Mucosa of gallbladder (tissue), 1 donor: ENCODE measurements around the gene ATAD3B. TPM values are rescaled to one million over a fixed set of nuclear protein-coding genes. Genes with fewer than 3 reads are reported as not detected.
"Not testable (repeated sequence)": the region's sequence is repeated elsewhere in the genome, so short reads cannot be mapped to it uniquely, and the experiment has no call there.

ENCODE experiments used
- DNase-seq: peaks from one replicate; pipeline ENCODE4 v3.0.0-alpha.2; 2020; ENCODE audit warnings: low spot score
- total RNA-seq: library from RNA; stranded (reverse); gene quantifications from one replicate; pipeline ENCODE4 v1.2.1, GENCODE V29; 2021
- donor health status: DM: no; HTN: no; CAD: no.

The ATAD3B gene
- total RNA-seq, 1 donor from 2014 or later, result 20.3 TPM

- DNase-seq, result not testable (repeated sequence)
Measured at GRCh38 chr1:1450616-1451015, 20.9 kb upstream of the ATAD3B start.

GRCh38 chr1:1451696-1452364 is 19.7 kb upstream of the ATAD3B start:
- no peak for DNase-seq

GRCh38 chr1:1452365-1452739 is 19.2 kb upstream of the ATAD3B start:
- DNase-seq, result not testable (repeated sequence)

- no peak for DNase-seq
Measured at GRCh38 chr1:1452882-1453281, 18.7 kb upstream of the ATAD3B start.

GRCh38 chr1:1454286-1455056 is 17.1 kb upstream of the ATAD3B start:
- DNase-seq, result not testable (repeated sequence)

GRCh38 chr1:1455366-1455884 is 16.1 kb upstream of the ATAD3B start:
- no peak for DNase-seq

- not testable (repeated sequence) for DNase-seq
Measured at GRCh38 chr1:1455934-1456333, 15.6 kb upstream of the ATAD3B start.

GRCh38 chr1:1456683-1457255 is 14.8 kb upstream of the ATAD3B start:
- DNase-seq, result not testable (repeated sequence)

GRCh38 chr1:1459156-1459555 is 12.4 kb upstream of the ATAD3B start:
- not testable (repeated sequence) for DNase-seq

GRCh38 chr1:1459711-1460110 is 11.9 kb upstream of the ATAD3B start:
- not testable (repeated sequence) for DNase-seq

GRCh38 chr1:1460540-1461130 is 10.9 kb upstream of the ATAD3B start:
- no peak for DNase-seq

- no peak for DNase-seq
Measured at GRCh38 chr1:1461721-1462317, 9.7 kb upstream of the ATAD3B start.

- peak; percentile 39 for DNase-seq
Measured at GRCh38 chr1:1462318-1462966, 9.1 kb upstream of the ATAD3B start.

- DNase-seq, result no peak
Measured at GRCh38 chr1:1463312-1463711, 8.3 kb upstream of the ATAD3B start.

- DNase-seq, result not testable (repeated sequence)
Measured at GRCh38 chr1:1468196-1468985, 3.2 kb upstream of the ATAD3B start.

GRCh38 chr1:1470626-1471388 is 758 bp upstream of the ATAD3B start:
- no peak for DNase-seq

GRCh38 chr1:1472053-1472876 is 700 bp downstream of the ATAD3B start:
- DNase-seq, result not testable (repeated sequence)

- DNase-seq, result not testable (repeated sequence)
Measured at GRCh38 chr1:1476011-1476410, 4.4 kb downstream of the ATAD3B start.

GRCh38 chr1:1477206-1477605 is 5.6 kb downstream of the ATAD3B start:
- DNase-seq, result no peak
